GM19397 (cell line): Measurements from ENCODE around the gene DAB2IP.

Experiments used
- ATAC-seq: cut with Tn5 transposase; IDR thresholded peaks from one replicate; pipeline ENCODE4 v1.9.1; 2021; ENCODE audit warnings: mild to moderate bottlenecking, moderate library complexity; ENCODE audit not compliant: unreplicated experiment

DAB2IP gene

DNA sequence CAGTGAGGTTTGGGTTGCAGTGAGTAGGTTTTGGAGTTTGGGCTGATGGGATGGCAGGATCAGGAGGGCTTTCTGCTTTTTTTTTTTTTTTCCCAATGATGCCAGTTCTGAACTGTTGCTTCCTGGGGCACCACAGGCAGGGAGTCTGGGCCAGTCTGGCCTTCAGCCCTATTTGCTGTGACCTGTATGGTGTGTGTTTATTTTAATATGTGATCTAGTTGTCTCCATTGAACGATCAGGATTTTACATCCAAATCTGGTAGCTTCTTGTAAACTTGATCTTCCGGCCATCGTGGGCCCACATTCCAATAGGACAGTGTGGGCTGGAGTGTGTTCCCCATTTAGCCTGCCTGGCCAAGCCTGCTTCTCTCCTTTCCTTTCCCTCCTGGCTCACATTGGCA is 25.8 kb upstream of the DAB2IP start:
- ATAC-seq: no peak

DNA sequence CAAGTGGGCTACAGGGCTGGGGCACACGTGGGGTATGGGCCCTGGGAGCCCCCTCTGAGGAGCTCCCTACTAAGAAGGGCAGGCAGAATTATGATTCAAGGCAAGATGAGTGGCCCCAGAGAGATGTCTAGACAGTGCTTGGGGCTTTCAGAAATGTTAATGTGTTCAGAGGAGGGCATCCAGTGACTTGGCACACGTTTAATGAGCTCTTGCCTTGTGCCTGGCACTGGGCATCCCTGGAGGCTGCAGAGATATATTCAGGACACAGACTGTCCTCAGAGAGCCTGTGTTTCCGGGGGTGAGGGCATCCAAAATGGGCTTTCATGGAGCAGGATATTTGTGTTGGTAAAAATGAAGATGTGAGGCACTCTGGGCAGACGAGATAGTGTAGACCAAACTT is 25.4 kb upstream of the DAB2IP start:
- ATAC-seq: no peak

DNA sequence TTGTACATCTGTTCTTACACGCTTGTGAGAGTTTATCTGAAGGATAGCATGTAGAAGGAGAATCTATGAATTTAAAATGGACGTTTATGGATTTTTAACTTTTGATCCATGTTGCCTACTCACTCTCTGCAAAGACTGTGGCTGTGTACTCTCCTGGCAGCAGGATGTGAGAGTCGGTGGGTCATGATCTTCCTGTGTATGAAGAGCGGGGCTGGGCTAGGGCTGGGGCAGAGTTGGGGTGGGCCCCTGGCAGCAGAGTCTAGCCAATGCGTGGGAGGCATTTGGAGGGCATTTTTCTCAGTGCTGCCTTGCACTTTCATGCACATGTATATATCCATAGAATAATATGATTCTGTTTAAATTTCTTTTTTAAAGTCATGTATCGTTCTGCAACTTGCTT is 24.0 kb upstream of the DAB2IP start:
- no peak for ATAC-seq

DNA sequence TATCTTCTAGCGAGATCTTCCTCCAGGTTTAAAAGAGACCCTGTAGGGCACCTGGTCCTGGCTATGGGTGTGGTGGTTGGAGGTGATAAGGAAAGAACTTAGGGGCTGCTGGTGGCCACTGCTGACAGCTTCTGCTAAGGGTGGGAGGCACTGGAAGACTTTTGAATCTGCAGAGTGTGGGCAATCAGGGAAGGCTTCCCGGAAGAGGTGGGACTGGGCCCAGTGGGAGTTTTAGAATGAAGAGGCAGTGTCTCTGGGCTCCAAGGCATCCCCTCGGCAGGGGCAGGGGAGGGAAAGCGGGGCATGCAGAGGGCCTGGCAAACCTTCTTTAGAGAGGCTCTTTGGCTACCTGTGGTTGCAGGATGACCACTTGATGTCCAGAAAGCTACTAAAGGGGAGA is 23.0 kb upstream of the DAB2IP start:
- no peak for ATAC-seq

DNA sequence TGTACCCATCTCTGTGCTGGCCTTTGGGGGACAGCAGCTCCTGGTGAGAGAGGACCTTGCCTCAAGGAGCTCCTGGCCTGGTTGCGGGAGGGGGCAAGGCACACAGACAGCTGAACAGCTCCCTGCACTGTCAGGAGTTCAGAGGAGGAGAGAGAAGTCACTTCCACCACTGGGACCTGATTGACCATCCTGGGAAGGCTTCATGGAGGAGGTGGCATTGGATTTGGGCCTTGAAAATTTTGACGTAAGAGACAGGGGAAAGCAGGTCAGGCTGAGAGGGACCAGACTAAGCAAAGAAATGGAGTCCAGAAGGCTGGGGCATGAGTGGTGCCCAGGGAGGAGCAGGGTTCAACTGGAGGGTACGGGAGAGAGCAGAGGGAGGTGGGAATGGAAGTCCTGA is 20.3 kb upstream of the DAB2IP start:
- ATAC-seq: no peak

DNA sequence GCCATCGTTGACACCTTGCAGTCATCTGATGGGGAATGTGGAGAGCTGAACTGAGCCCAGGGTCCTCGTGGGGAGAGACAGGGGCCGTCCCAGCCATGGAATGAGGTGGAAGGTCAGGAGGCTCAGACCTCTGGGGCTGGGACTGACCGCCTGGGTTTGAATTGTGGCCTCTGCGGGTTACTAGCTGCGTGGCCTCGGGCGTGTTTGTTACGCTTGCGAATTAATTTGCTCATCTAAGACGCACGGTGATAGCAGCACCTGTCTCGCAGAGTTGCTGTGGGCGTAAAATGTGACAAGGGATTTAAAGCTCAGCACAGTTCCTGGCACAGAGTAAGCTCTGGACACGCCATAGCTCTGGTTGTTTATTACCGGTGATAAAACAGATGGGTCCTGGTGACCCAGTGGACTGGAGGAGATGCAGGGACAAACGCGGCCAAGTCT is 19.4 kb upstream of the DAB2IP start:
- no peak for ATAC-seq

- ATAC-seq: no peak
These were observed 18.2 kb upstream of the DAB2IP start for GRCh38 chr9:121633119-121633714.

DNA sequence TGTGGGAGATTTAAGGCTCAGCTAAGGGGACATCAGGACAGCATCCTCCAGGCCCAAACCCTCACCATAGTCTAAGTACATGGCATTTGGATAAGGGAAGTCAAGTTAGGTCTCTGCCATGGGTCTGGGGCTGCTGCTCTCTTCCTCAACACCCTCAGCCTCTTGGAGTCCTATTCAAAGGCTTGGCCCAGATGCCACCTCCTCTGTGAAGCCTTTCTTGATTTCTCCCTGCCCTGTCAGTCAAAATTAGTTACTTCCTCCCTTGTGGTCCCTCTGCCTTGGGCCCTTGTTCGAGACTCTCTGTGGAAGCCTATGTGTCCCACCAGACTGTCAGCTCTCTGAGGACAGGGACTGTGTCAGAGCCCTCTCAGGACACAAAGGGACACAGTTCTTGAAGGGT is 17.7 kb upstream of the DAB2IP start:
- ATAC-seq: no peak

DNA sequence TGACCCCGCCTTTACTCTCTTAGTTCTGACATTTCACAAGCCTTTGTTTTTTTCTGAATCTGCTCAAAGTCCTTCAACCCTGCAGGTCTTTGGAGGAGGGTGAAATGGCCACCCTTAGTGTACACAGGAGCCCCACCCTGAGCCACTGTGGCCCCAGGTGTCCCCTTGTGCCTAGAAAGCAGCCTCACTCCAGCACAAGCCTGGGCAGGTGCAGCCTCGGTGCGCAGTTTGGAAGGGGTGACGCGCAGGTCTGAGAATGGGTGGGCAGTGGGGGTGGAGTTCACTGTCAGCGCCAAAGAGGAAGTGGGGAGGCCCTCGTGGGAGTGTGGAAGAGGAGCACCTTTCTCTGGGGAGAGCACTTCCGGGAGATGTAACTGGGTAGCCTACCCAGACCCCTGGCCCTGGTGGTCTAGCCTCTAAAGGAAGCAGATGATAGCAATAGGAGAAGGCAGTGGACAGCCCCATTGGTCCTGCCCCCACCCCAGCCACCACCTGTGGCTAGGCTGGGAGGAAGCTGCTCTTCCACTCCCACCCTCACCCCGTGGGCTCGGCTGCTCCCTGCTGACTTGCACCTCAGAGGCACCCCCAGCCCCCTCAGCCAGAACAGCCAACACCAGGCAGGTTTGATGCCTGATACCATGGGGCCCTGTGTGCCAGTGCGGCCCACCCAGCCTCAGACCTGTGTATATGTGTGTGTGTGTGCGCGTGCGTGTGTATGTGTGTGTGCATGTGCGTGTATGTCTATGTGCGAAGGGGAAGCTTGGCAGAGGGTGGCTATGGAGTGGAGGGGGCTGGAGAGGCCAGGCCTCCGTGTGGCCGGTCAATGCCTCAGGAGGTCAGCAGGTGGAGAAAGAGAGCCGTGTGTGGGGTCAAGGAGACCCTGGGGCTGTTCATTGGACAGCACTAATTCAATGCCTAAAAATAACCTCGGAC is 16.8 kb upstream of the DAB2IP start:
- no peak for ATAC-seq

DNA sequence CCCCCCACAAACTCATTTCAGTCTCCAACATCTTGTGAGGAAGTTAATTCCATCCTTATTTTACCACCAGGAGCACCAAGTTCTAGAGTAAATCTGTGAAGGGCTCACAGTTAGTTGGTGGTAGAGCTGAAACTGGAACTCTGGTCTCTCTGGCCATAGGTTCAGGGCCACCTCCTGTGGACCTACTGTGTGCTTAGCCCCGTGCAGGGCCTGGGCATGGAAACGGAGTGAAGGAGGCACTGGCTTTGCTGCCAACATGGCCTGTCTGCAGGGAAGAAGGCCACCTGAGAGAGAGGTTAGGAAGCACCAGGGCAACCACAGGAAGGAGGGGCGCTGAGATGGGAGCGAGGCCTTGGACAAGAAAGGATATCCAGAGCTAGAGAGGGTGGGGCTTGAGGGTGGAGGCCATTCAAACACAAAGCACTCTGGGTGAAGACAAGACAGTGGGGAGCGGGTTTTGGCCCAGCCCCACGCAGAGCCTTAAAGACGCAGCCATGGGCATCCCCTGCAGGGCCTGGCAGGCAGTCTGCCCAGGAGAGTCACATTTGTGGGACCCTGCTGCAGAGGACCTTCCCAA is 16.0 kb upstream of the DAB2IP start:
- ATAC-seq: no peak

- ATAC-seq: no peak
These were observed 15.0 kb upstream of the DAB2IP start for GRCh38 chr9:121636341-121636865.

- ATAC-seq: no peak
These were observed 14.3 kb upstream of the DAB2IP start for GRCh38 chr9:121636978-121637712.

GRCh38 chr9:121637713-121638220 is 13.7 kb upstream of the DAB2IP start:
- ATAC-seq: no peak

DNA sequence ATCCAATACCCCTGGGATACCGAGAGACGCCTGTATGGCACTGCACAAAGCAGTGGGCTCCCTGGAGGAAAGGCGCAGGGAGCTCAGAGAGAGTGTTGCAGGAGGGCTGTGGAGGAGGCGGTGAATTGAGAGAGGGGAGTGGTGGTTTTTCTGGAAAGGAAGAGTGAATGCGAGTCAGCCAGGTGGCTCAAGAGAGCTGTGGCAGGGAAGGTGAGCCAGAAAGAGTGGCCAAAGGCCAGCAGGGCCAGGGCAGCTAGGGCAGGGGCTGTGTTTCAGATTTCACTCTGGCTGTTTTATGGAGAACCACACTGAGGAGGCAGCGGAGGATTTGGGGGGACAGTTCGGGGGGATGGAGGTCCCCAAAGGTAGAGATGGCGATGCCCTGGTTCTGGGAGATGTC is 13.0 kb upstream of the DAB2IP start:
- ATAC-seq: no peak

GRCh38 chr9:121638901-121639592 is 12.4 kb upstream of the DAB2IP start:
- no peak for ATAC-seq

DNA sequence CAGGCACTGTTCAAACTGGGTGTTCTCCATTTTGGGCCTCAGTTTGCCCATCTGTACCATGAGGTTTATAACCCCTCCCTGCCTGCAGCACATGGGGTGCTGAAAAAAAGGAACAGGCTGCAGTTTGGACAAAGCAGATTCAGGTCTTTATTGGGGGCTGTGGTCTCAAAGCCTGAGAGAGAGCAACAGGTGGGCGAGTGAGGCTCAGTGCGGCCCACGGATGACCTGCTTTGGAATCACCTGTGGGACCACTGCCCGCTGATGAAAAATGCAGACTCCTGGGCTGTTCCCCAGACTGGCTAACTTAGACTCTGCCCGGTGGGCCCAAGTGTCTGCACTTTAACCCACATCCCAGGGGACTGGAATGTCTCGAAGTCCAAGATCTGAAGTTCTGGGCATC is 11.8 kb upstream of the DAB2IP start:
- ATAC-seq: no peak

DNA sequence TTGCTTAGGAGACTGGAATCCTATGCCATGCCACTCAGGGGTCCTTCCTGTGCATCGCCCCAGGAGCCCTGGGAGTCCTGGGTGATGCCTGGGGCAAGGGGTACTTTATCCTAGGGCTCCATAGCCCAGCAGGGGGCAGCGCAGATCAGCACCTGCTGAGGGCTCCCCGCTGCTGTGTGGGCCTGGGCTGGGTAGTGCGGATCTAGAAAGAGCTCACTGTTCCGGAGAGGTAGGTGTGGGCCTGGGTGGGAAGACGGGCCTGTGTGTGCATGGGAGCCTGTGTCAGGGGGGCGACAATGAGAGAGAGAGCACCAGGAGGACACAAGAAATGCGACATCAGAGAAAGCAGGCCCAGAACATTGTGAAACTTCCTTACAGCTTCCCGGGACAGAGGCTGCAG is 11.4 kb upstream of the DAB2IP start:
- no peak for ATAC-seq

GRCh38 chr9:121640491-121641223 is 10.8 kb upstream of the DAB2IP start:
- ATAC-seq: no peak

DNA sequence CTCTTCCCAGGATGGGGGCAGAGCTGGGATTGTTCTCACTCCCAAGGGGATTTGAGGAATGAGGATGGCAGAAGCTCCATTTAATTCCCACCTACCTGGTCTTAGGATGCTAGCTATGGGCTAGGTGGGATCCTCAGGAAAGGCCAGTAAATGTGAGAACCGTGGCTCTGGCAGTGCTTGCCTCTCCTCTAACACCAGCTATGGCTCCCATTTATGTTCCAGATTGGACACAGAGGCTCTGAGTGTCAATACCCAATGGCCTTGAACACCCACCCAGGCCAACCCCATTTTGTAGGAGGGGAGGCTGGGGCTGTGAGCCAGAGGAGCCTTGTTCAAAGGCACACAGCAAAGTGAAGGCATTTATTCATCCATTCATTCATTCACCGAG is 10.2 kb upstream of the DAB2IP start:
- no peak for ATAC-seq

DNA sequence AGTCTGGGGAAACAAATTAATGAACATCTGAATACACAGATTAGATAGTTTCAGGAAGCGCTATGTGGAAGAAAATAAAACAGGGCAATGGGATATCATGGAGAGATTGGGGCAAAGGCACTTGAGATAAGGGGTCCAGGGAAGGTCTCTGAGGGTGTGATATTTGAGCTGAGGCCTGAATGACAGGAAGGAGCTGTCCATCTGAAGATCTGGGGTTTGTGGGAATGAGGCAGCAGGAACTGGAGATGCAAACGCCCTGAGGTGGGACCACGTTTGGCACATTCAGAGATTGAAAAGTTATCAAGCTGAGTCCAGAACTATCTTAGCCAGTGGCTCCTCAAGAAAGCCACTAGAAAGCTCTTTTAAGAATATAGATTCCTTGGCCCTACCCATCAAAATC is 8.7 kb upstream of the DAB2IP start:
- ATAC-seq: no peak
